Skeletal muscle tissue (tissue), 4 donors: ENCODE results near the gene VAMP5. TPM values are rescaled to one million over a fixed set of nuclear protein-coding genes. Genes with fewer than 3 reads are reported as not detected.
"Not testable (repeated sequence)": the region's sequence is repeated elsewhere in the genome, so short reads cannot be mapped to it uniquely, and the experiment has no call there.

Experiments used
- H3K27ac ChIP-seq: one replicate; pipeline ENCODE4 v1.7.0; 2013; ENCODE audit warnings: mild to moderate bottlenecking, low read depth, low read length, inconsistent platforms
- H3K27me3 ChIP-seq, 3 donors: one replicate each; pipeline ENCODE4 v1.7.0; 2013; ENCODE audit warnings: low read length in 3 of 3; ENCODE audit not compliant: control insufficient read depth in 3 of 3, insufficient read depth in 3 of 3
- H3K36me3 ChIP-seq, 3 donors: one replicate each; pipeline ENCODE4 v1.7.0; 2013; ENCODE audit warnings: low read length in 3 of 3; ENCODE audit not compliant: control insufficient read depth in 3 of 3, insufficient read depth in 3 of 3
- H3K4me1 ChIP-seq, 3 donors: one replicate each; pipeline ENCODE4 v1.7.0; 2013; ENCODE audit warnings: low read length in 3 of 3, mild to moderate bottlenecking in 3 of 3; ENCODE audit not compliant: control insufficient read depth in 3 of 3, insufficient read depth in 3 of 3
- H3K4me3 ChIP-seq, 3 donors: one replicate each; pipeline ENCODE4 v1.7.0; 2013; ENCODE audit warnings: low read length in 3 of 3
- H3K9ac ChIP-seq, 3 donors: one replicate each; pipeline ENCODE4 v1.7.0; 2013; ENCODE audit warnings: low read length in 3 of 3, mild to moderate bottlenecking in 3 of 3, moderate library complexity in 2 of 3, low read depth in 1 of 3
- H3K9me3 ChIP-seq, 3 donors: one replicate each; pipeline ENCODE4 v1.7.0; 2013; ENCODE audit warnings: low read length in 3 of 3; ENCODE audit not compliant: control insufficient read depth in 3 of 3
- total RNA-seq: library from RNA; depleted of rRNA; stranded (reverse); fragments of >200 nt; gene quantifications from one replicate; pipeline ENCODE4 v1.2.3, GENCODE V29; 2014
- donor health status: Osteomylitis.

Gene VAMP5
- total RNA-seq, 1 donor from 2014 or later, result 17.7 TPM

DNA sequence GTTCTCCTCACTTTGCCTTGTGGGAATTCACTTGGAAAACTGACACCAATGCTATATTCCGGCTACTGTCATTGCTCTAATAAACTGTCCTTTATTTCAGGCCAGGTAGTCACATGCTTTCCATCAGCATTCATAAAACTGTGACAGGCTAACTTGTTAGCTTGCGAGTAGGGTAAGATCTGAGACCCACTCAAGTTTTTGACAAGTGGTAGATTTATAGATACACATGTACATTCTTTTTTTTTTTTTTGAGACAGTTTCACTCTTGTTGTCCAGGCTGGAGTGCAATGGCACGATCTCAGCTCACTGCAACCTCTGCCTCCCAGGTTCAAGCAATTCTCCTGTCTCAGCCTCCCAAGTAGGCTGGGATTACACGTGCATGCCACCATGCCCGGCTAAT lies 33.5 kb downstream of the VAMP5 start:
- H3K4me1 ChIP-seq, result peaks cover 11 to 28% (median 17%) of the 10 kb centered on the region in 3 donors
- peak overlapping the region; percentile 2 to 96 (median 14) for H3K9ac ChIP-seq
- peaks cover 18 to 23% (median 23%) of the 10 kb centered on the region in 3 donors for H3K36me3 ChIP-seq
- H3K4me3 ChIP-seq, result peak overlapping the region in 2 of 3 donors; percentile 74 to 91
- not testable (repeated sequence) for H3K9me3 ChIP-seq, H3K27me3 ChIP-seq, H3K27ac ChIP-seq

DNA sequence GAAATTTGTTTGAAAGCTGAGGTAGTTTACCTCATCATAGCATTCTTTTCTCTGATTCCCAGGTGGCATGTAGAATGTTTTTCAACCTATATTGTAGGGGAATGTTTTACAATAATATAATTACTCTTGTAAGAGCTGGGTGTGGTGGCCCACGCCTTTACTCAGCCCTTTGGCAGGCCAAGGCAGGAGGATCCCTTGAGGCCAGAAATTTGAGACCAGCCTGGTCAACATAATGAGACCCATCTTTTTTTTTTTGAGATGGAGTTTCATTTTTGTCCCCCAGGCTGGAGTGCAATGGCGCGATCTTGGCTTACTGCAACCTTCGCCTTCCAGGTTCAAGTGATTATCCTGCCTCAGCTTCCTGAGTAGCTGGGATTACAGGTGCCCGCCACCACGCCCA lies 35.4 kb downstream of the VAMP5 start:
- no peaks in the 10 kb centered on the region for H3K27me3 ChIP-seq
- H3K4me3 ChIP-seq, result no peak overlapping the region
- no peak overlapping the region for H3K9ac ChIP-seq
- peaks cover 33 to 40% (median 35%) of the 10 kb centered on the region in 3 donors for H3K36me3 ChIP-seq
- no peak overlapping the region for H3K27ac ChIP-seq
- H3K4me1 ChIP-seq, result peaks cover 11 to 28% (median 14%) of the 10 kb centered on the region in 3 donors
- no peaks in the 10 kb centered on the region for H3K9me3 ChIP-seq

GRCh38 chr2:85621338-85621737 lies 37.1 kb downstream of the VAMP5 start:
- H3K27ac ChIP-seq, result no peak overlapping the region
- no peaks in the 10 kb centered on the region for H3K27me3 ChIP-seq
- H3K36me3 ChIP-seq, result peaks cover 48 to 55% (median 50%) of the 10 kb centered on the region in 3 donors
- no peak overlapping the region for H3K4me3 ChIP-seq
- no peak overlapping the region for H3K9ac ChIP-seq
- H3K9me3 ChIP-seq, result no peaks in the 10 kb centered on the region
- peaks cover 11 to 12% (median 11%) of the 10 kb centered on the region in 3 donors for H3K4me1 ChIP-seq

GRCh38 chr2:85623991-85624390 lies 39.8 kb downstream of the VAMP5 start:
- Histone ChIP-seq H3K27me3 (no peaks in the 10 kb centered on the region), H3K9me3 (no peaks in the 10 kb centered on the region), H3K36me3 (peaks cover 63 to 75% (median 65%) of the 10 kb centered on the region in 3 donors), H3K4me3 (no peak overlapping the region), H3K9ac (no peak overlapping the region), H3K4me1 (no peaks in the 10 kb centered on the region), H3K27ac (no peak overlapping the region)

- no peak overlapping the region for H3K4me3 ChIP-seq
- peaks cover 69 to 79% (median 78%) of the 10 kb centered on the region in 3 donors for H3K36me3 ChIP-seq
- no peak overlapping the region for H3K27ac ChIP-seq
- H3K27me3 ChIP-seq, result no peaks in the 10 kb centered on the region
- no peaks in the 10 kb centered on the region for H3K4me1 ChIP-seq
- no peak overlapping the region for H3K9ac ChIP-seq
- H3K9me3 ChIP-seq, result no peaks in the 10 kb centered on the region
Measured at GRCh38 chr2:85628658-85629057, 44.4 kb downstream of the VAMP5 start.

DNA sequence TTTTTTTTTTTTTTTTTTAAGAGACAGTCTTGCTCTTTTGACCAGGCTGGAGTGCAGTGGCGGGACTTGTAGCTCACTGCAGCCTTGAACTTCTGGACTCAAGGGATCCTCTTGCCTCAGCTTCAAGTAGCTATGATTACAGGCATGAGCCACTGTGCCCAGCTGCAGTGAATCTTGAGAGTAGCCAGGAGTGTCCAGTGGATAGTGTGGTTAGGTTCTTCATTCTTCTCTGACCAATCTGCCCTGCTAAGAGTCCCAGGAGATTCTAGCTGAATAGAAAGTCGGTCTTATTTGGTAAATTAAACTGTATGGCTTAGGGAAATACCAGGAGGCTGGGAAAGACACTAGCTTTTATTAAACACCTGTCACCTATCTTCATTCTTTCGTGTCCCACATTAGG lies 47.1 kb downstream of the VAMP5 start:
- Histone ChIP-seq H3K4me3 (no peak overlapping the region), H3K9me3 (no peaks in the 10 kb centered on the region), H3K27me3 (no peaks in the 10 kb centered on the region), H3K27ac (no peak overlapping the region), H3K4me1 (no peaks in the 10 kb centered on the region), H3K9ac (no peak overlapping the region), H3K36me3 (peaks cover 60 to 79% (median 74%) of the 10 kb centered on the region in 3 donors)

- no peak overlapping the region for H3K9ac ChIP-seq
- H3K9me3 ChIP-seq, result no peaks in the 10 kb centered on the region
- H3K4me1 ChIP-seq, result peaks cover 0 to 2% (median 0%) of the 10 kb centered on the region in 3 donors
- no peak overlapping the region for H3K4me3 ChIP-seq
- no peaks in the 10 kb centered on the region for H3K27me3 ChIP-seq
- peaks cover 58 to 86% (median 67%) of the 10 kb centered on the region in 3 donors for H3K36me3 ChIP-seq
- no peak overlapping the region for H3K27ac ChIP-seq
Measured at GRCh38 chr2:85635011-85635410, 50.8 kb downstream of the VAMP5 start.

GRCh38 chr2:85635636-85636035 lies 51.4 kb downstream of the VAMP5 start:
- H3K27ac ChIP-seq, result no peak overlapping the region
- no peak overlapping the region for H3K9ac ChIP-seq
- H3K36me3 ChIP-seq, result peaks cover 56 to 82% (median 66%) of the 10 kb centered on the region in 3 donors
- no peaks in the 10 kb centered on the region for H3K27me3 ChIP-seq
- peaks cover 0 to 2% (median 0%) of the 10 kb centered on the region in 3 donors for H3K4me1 ChIP-seq
- no peaks in the 10 kb centered on the region for H3K9me3 ChIP-seq
- no peak overlapping the region for H3K4me3 ChIP-seq

GRCh38 chr2:85642725-85643124 lies 58.5 kb downstream of the VAMP5 start:
- peaks cover 0 to 9% (median 6%) of the 10 kb centered on the region in 3 donors for H3K4me1 ChIP-seq
- H3K4me3 ChIP-seq, result no peak overlapping the region
- H3K9ac ChIP-seq, result no peak overlapping the region
- no peak overlapping the region for H3K27ac ChIP-seq
- peaks cover 66 to 84% (median 69%) of the 10 kb centered on the region in 3 donors for H3K36me3 ChIP-seq
- no peaks in the 10 kb centered on the region for H3K27me3 ChIP-seq
- H3K9me3 ChIP-seq, result no peaks in the 10 kb centered on the region
